ENCODE measurements around the gene PACS2.
"Not testable (repeated sequence)": the region's sequence is repeated elsewhere in the genome, so short reads cannot be mapped to it uniquely, and the experiment has no call there.

Gene PACS2

GRCh38 chr14:105287249-105288102 is 27.1 kb upstream of the PACS2 start:
- DNase-seq (ENCODE audit: low read depth in 2 of 2) = no peak

- DNase-seq (ENCODE audit: low read depth in 2 of 2) = not testable (repeated sequence)
These were observed 25.6 kb upstream of the PACS2 start for GRCh38 chr14:105288936-105289335.

- DNase-seq (ENCODE audit: low read depth in 2 of 2) = no peak
These were observed 23.8 kb upstream of the PACS2 start for GRCh38 chr14:105290621-105291346.

GRCh38 chr14:105292826-105293711 is 21.5 kb upstream of the PACS2 start:
- no peak for DNase-seq (ENCODE audit: low read depth in 2 of 2)

- no peak for DNase-seq (ENCODE audit: low read depth in 2 of 2)
These were observed 20.4 kb upstream of the PACS2 start for GRCh38 chr14:105294142-105294597.

- not testable (repeated sequence) for DNase-seq (ENCODE audit: low read depth in 2 of 2)
These were observed 17.2 kb upstream of the PACS2 start for GRCh38 chr14:105297311-105297710.

- no peak for DNase-seq (ENCODE audit: low read depth in 2 of 2)
These were observed 14.7 kb upstream of the PACS2 start for GRCh38 chr14:105299654-105300541.

- DNase-seq (ENCODE audit: low read depth in 2 of 2) = peak; percentile 92
These were observed 13.9 kb upstream of the PACS2 start, which contains the start of gene BRF1 for GRCh38 chr14:105300542-105301102. TSS of gene BRF1 (minus strand) at chr14:105301001. CDS start at chr14:105300629, 372 bp downstream.

- DNase-seq (ENCODE audit: low read depth in 2 of 2) = peak; percentile 99
These were observed 13.2 kb upstream of the PACS2 start for GRCh38 chr14:105301103-105301914.

- DNase-seq (ENCODE audit: low read depth in 2 of 2) = not testable (repeated sequence)
These were observed 12.7 kb upstream of the PACS2 start for GRCh38 chr14:105301915-105302249.

GRCh38 chr14:105303949-105304348 is 10.6 kb upstream of the PACS2 start:
- no peak for DNase-seq (ENCODE audit: low read depth in 2 of 2)

- no peak for DNase-seq (ENCODE audit: low read depth in 2 of 2)
These were observed 10.0 kb upstream of the PACS2 start for GRCh38 chr14:105304565-105304964.

GRCh38 chr14:105305345-105305744 is 9.2 kb upstream of the PACS2 start:
- DNase-seq (ENCODE audit: low read depth in 2 of 2) = no peak

- no peak for DNase-seq (ENCODE audit: low read depth in 2 of 2)
These were observed 8.8 kb upstream of the PACS2 start for GRCh38 chr14:105305791-105306190.

- no peak for DNase-seq (ENCODE audit: low read depth in 2 of 2)
These were observed 7.4 kb upstream of the PACS2 start for GRCh38 chr14:105307052-105307727.

- no peak for DNase-seq (ENCODE audit: low read depth in 2 of 2)
These were observed 5.2 kb upstream of the PACS2 start for GRCh38 chr14:105309371-105309770.

- no peak for DNase-seq (ENCODE audit: low read depth in 2 of 2)
These were observed 2.7 kb upstream of the PACS2 start for GRCh38 chr14:105311838-105312237.

- no peak for DNase-seq (ENCODE audit: low read depth in 2 of 2)
These were observed 1.6 kb upstream of the PACS2 start for GRCh38 chr14:105312973-105313372.

All from stimulated activated CD8-positive, alpha-beta memory T cell treated with anti-CD3 and anti-CD28 coated beads, Interleukin-7, amount 100 ng/mL, for 1 hour (primary cell).